D721Med (cell line): ENCODE measurements around the gene EIF3I.

ENCODE experiments used
- DNase-seq: peaks from one replicate; pipeline ENCODE4 v3.0.0; 2011; ENCODE audit warnings: low spot score; ENCODE audit not compliant: insufficient read length
- FAIRE-seq: peaks from 2 replicates; lab custom pipeline; 2011; peaks lifted over from hg19 to GRCh38; lab: Jason Lieb, UNC
- CTCF ChIP-seq: IDR thresholded peaks from 2 replicates; pipeline ENCODE4 v1.5.1; 2012; ENCODE audit warnings: mild to moderate bottlenecking, control low read depth; ENCODE audit not compliant: insufficient read depth; ENCODE audit errors: missing control alignments

Gene EIF3I

GRCh38 chr1:32192220-32192948 is 29.8 kb upstream of the EIF3I start:
- FAIRE-seq = no peak
- no peak for TF ChIP-seq CTCF
- DNase-seq = no peak

- DNase-seq = no peak
- no peak for TF ChIP-seq CTCF
- FAIRE-seq = no peak
Observed at GRCh38 chr1:32194984-32195383, 27.2 kb upstream of the EIF3I start.

- FAIRE-seq = no peak
- DNase-seq = no peak
- TF ChIP-seq CTCF = no peak
Observed at GRCh38 chr1:32195531-32195930, 26.7 kb upstream of the EIF3I start.

GRCh38 chr1:32195972-32196823 is 26.0 kb upstream of the EIF3I start:
- FAIRE-seq (no peak), DNase-seq (no peak)

GRCh38 chr1:32197074-32197473 is 25.1 kb upstream of the EIF3I start:
- no peak for FAIRE-seq
- DNase-seq = no peak
- no peak for TF ChIP-seq CTCF

More at GRCh38 chr1:32195972-32196823, 26.0 kb upstream of the EIF3I start:
- TF ChIP-seq CTCF = no peak

- FAIRE-seq = no peak
- DNase-seq = no peak
- TF ChIP-seq CTCF = no peak
Observed at GRCh38 chr1:32197837-32198236, 24.4 kb upstream of the EIF3I start.
